Epithelial cell of proximal tubule (primary cell): ENCODE results near the gene AGBL1. TPM values are rescaled to one million over a fixed set of nuclear protein-coding genes. Genes with fewer than 3 reads are reported as not detected.

ENCODE experiments used
- DNase-seq: peaks from one replicate; pipeline ENCODE4 v3.0.0-alpha.2; 2011; ENCODE audit warnings: low read depth
- H3K4me3 ChIP-seq: 2 replicates; pipeline ENCODE4 v1.5.1; 2011; ENCODE audit warnings: low read depth, mild to moderate bottlenecking, low read length
- total RNA-seq: library from RNA; depleted of rRNA; stranded (reverse); fragments of >200 nt; gene quantifications from 2 replicates; pipeline ENCODE4 v1.2.3, GENCODE V29; 2015
- TF ChIP-seq, protein P1 (sequence below): conservative IDR thresholded peaks from 2 replicates; pipeline ENCODE4 v1.5.1; 2012; ENCODE audit warnings: low read depth, mild to moderate bottlenecking, low read length

The AGBL1 gene
- total RNA-seq, 1 donor from 2014 or later: not detected

DNA sequence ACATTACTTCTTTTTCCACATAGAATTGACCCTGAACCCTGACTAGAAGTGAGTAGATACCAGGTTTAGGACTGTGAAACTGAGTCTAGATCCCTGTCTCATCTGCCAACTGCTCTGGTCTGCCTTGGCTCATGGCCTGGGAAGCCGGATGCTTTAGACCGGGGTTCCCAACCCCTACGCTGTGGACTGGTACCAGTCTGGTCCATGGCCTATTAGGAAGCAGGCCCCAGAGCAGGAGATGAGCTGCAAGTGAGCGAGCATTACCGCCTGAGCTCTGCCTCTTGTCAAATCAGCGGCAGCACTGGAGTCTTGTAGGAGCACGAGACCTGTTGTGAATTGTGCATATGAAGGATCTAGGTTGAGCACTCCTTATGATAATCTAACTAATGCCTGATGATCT, 734.2 kb downstream of the AGBL1 start:
- TF ChIP-seq, protein P1, sequence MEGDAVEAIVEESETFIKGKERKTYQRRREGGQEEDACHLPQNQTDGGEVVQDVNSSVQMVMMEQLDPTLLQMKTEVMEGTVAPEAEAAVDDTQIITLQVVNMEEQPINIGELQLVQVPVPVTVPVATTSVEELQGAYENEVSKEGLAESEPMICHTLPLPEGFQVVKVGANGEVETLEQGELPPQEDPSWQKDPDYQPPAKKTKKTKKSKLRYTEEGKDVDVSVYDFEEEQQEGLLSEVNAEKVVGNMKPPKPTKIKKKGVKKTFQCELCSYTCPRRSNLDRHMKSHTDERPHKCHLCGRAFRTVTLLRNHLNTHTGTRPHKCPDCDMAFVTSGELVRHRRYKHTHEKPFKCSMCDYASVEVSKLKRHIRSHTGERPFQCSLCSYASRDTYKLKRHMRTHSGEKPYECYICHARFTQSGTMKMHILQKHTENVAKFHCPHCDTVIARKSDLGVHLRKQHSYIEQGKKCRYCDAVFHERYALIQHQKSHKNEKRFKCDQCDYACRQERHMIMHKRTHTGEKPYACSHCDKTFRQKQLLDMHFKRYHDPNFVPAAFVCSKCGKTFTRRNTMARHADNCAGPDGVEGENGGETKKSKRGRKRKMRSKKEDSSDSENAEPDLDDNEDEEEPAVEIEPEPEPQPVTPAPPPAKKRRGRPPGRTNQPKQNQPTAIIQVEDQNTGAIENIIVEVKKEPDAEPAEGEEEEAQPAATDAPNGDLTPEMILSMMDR: no peak
- no peak for DNase-seq
- no peak overlapping the region for H3K4me3 ChIP-seq

GRCh38 chr15:86829245-86829644, 749.6 kb downstream of the AGBL1 start:
- H3K4me3 ChIP-seq: no peak overlapping the region
- no peak for DNase-seq
- TF ChIP-seq, protein P1: no peak

DNA sequence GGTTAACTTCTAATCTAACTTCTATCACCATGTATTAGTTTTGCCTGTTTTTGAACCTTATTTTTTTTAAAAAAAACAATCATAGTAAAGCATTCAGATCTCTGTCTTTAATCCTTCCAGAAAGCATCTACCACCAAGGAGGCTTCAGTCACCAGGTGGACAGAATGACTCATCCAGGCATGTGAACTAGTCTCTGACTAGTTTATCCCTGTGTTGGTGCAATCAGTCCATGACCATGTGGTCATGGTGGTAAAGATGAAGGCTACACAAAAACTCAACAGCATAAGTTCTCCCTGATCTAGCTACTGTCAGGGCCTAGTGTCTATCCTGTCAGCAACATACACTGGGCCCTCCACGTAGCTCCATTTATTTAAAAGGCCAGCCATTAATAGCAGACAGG, 750.6 kb downstream of the AGBL1 start:
- no peak for DNase-seq
- TF ChIP-seq, protein P1: no peak

DNA sequence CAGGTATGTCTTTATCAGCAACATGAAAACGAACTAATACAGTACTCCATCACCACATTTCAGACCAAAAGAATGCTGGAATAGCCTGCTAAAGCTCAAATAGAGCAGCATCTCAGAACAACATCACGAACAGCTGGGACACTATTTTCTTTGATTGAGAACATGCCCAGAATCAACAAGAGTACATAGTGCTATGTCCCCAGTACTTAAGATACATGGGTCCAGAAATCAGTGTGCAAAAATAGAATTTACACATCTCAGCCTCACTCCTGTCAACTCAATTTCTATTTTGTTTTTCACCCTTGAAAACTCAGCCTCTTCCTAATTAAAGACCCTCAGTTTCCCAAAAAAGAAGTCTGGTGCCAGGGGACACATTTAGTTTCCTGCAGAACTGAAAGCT, 753.9 kb downstream of the AGBL1 start:
- no peak overlapping the region for H3K4me3 ChIP-seq
- TF ChIP-seq, protein P1: no peak
- no peak for DNase-seq

More for the DNA sequence above, 750.6 kb downstream of the AGBL1 start:
- no peak overlapping the region for H3K4me3 ChIP-seq

DNA sequence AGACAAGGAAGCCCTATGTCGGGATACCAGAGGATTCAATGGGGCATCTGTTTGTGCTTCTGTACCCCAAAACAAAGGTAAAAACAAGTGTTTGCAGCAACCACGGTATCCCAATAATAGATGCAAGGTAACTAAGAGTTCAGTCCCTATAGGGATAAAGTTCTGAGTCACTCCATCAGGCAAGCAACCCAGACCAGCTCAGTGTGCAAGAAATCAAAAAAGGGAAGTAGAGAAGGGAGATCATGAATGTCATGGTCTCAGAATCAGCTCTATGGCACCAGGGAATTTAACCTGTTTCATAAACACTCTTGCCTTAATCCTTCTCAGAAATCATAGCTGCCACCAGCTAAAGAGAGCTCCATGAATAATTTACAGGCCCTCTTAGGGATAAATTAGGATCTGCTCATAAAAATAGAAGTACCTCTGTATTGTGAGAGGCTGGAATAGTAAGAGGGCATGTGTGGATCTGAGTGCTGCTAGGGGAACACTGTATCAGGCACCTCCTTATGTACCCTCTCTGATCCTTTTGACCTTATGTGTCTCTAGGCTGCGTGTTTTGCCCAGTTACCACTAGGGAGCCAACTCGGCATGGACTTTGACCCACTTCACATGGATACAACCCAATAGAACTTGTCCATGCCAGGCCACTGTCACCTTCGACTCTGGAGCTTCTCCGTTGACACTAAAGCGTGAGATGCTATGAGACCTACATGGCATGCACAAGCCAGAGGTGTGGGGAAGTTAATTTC, 754.6 kb downstream of the AGBL1 start:
- DNase-seq: no peak
- H3K4me3 ChIP-seq: no peak overlapping the region
- TF ChIP-seq, protein P1: no peak

- no peak for DNase-seq
- TF ChIP-seq, protein P1: no peak
- H3K4me3 ChIP-seq: no peak overlapping the region
These were observed 757.8 kb downstream of the AGBL1 start for GRCh38 chr15:86837294-86838061.

GRCh38 chr15:86839502-86839901, 759.8 kb downstream of the AGBL1 start:
- TF ChIP-seq, protein P1: no peak
- no peak overlapping the region for H3K4me3 ChIP-seq
- DNase-seq: no peak
